Activated CD4-positive, alpha-beta T cell treated with anti-CD3 and anti-CD28 coated beads for 36 hours (primary cell): ENCODE data around the gene KISS1R. TPM values are rescaled to one million over a fixed set of nuclear protein-coding genes. Genes with fewer than 3 reads are reported as not detected.

ENCODE experiments used
- ATAC-seq: fragments of 200-7000 bp; cut with Tn5 transposase; one replicate; pipeline ENCODE4 v1.10.0; 2021; ENCODE audit warnings: mild to moderate bottlenecking, moderate library complexity
- CTCF ChIA-PET: fragments of 350-600 bp; sonication (Branson Sonifier 250); formaldehyde crosslinking; loops from one replicate; lab custom pipeline; 2021; ENCODE audit warnings: antibody characterized with exemption; lab: Charles Lee
- POLR2A ChIA-PET: fragments of 350-600 bp; sonication (Branson Sonifier 250); formaldehyde crosslinking; loops from one replicate; lab custom pipeline; 2021; ENCODE audit warnings: antibody characterized with exemption, inconsistent platforms; lab: Charles Lee
- DNase-seq: peaks from one replicate; pipeline ENCODE4 v3.0.0-alpha.2; 2020
- H3K27ac Mint-ChIP-seq: one replicate; pipeline ENCODE4 v1.8.0; 2021; ENCODE audit warnings: mixed read lengths
- H3K27me3 Mint-ChIP-seq: one replicate; pipeline ENCODE4 v1.8.0; 2021; ENCODE audit warnings: mixed read lengths
- H3K36me3 Mint-ChIP-seq: one replicate; pipeline ENCODE4 v1.8.0; 2021; ENCODE audit warnings: low read depth, mixed read lengths
- H3K4me1 Mint-ChIP-seq: one replicate; pipeline ENCODE4 v1.8.0; 2021; ENCODE audit warnings: mixed read lengths
- H3K4me3 Mint-ChIP-seq: one replicate; pipeline ENCODE4 v1.8.0; 2021; ENCODE audit warnings: mild to moderate bottlenecking, moderate library complexity, mixed read lengths
- H3K9me3 Mint-ChIP-seq: one replicate; pipeline ENCODE4 v1.8.0; 2021; ENCODE audit warnings: low read depth, mixed read lengths
- intact Hi-C, 2 experiments: fragments of 100-400 bp; cut with DNase I in 1 of 2; cut with micrococcal nuclease in 1 of 2; formaldehyde crosslinking; loops; one replicate each; pipeline versions ENCODE4 v1.14.2 to v1.15.1; 2022 to 2024; cut with DNase I, micrococcal nuclease
- total RNA-seq, 2 experiments: library from RNA; stranded (reverse); gene quantifications; one replicate each; pipeline ENCODE4 v1.2.3, GENCODE V29; 2021

The KISS1R gene
- total RNA-seq, 2 experiments from 2014 or later = 14.3 to 18.4 TPM

GRCh38 chr19:892894-893689 lies 24.0 kb upstream of the KISS1R start, which contains the start of the genes MED16 and RNU6-9:
TSS of gene MED16 (minus strand) at chr19:893187. CDS start at chr19:891131, 2,056 bp downstream.
TSS of gene RNU6-9 (plus strand) at chr19:893484.
- H3K9me3 Mint-ChIP-seq = no peaks in the 10 kb centered on the region
- no peaks in the 10 kb centered on the region for H3K27me3 Mint-ChIP-seq
- ATAC-seq (peak; percentile 96), DNase-seq (peak; percentile 95)
- POLR2A ChIA-PET = interaction anchor here (0.5 to 1.3 kb wide), 6 partner anchors 12 to 365 kb away, joined by 3 to 10 read pairs (median 6); no protein-coding TSS in a partner anchor
- H3K4me3 Mint-ChIP-seq = peak within 1 kb of the TSS; percentile 78
- H3K27ac Mint-ChIP-seq = peak within 1 kb of the TSS; percentile 98
- peaks cover 7% of the 10 kb centered on the region for H3K36me3 Mint-ChIP-seq
- CTCF ChIA-PET = interaction anchor here (0.6 to 1.9 kb wide), 10 partner anchors 9 to 190 kb away, joined by 3 to 6 read pairs (median 3); partner anchors contain the start of gene WDR18
- intact Hi-C loops = loop anchor here (1.0 to 2.0 kb wide), 10 partner anchors 16 to 213 kb away; partner anchors contain the start of genes PTBP1 (in 1 of the 2), R3HDM4 (in 1 of the 2), RNU6-2 (in 1 of the 2) and TMEM259 (in 1 of the 2)
- H3K4me1 Mint-ChIP-seq = peaks cover 13% of the 10 kb centered on the region

DNA sequence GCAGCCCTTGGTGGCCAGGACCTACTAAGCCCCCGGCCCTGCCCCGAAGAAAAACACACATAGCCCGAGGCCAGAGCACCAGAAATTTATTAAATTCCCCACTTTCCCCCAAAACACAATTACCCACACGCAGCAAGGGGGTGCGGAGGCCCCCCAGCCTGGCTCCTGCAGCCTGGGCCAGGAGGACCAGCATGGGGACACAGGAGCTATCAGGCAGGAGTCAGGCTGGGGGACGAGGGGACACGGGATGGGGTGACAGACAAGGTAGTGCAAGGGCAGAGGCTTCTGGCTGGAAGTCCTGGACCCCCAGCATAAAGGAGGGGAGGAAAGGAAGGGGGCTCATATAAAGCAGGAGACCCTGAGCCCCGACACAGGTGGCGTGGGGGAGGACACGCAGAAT lies 20.7 kb upstream of the KISS1R start:
- H3K27me3 Mint-ChIP-seq = no peaks in the 10 kb centered on the region
- H3K4me1 Mint-ChIP-seq = peaks cover 21% of the 10 kb centered on the region
- ATAC-seq (no peak), DNase-seq (no peak)
- ChIA-PET POLR2A (no interaction called here), CTCF (interaction anchor here (0.6 to 1.5 kb wide), 2 partner anchors 59 to 88 kb away, joined by 3 to 4 read pairs; partner anchors contain the start of gene WDR18)
- H3K4me3 Mint-ChIP-seq = no peak overlapping the region
- H3K27ac Mint-ChIP-seq = no peak overlapping the region
- H3K9me3 Mint-ChIP-seq = no peaks in the 10 kb centered on the region
- H3K36me3 Mint-ChIP-seq = peaks cover 20% of the 10 kb centered on the region
- intact Hi-C loops = no loop called here

DNA sequence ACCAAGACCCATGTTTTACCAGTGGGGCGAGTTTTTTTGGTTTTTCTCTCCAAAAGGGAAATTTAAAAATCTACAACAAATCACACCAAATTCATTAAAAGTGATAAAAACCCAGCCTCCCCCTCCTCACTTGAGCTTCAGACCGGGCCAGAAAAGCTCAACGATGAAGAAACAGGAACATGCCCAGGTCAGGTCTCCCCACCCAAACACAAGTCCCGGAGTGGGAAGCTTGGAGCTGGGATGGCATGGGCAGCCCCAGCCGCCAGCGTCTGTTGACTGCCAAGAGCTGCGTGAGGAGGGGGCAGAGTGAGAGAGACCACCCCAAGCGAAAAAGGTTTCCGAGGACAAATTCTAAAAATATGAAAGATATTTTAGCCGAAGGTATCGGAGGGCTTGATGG lies 20.1 kb upstream of the KISS1R start:
- ATAC-seq = no peak
- Mint-ChIP-seq H3K27me3 (no peaks in the 10 kb centered on the region), H3K9me3 (no peaks in the 10 kb centered on the region)

GRCh38 chr19:897442-898039 lies 19.6 kb upstream of the KISS1R start:
- no peak overlapping the region for H3K4me3 Mint-ChIP-seq
- peaks cover 23% of the 10 kb centered on the region for H3K36me3 Mint-ChIP-seq
- DNase-seq (no peak), ATAC-seq (no peak)
- H3K4me1 Mint-ChIP-seq = peaks cover 22% of the 10 kb centered on the region
- no peaks in the 10 kb centered on the region for H3K27me3 Mint-ChIP-seq
- H3K9me3 Mint-ChIP-seq = no peaks in the 10 kb centered on the region
- ChIA-PET POLR2A (no interaction called here), CTCF (no interaction called here)
- intact Hi-C loops = no loop called here
- H3K27ac Mint-ChIP-seq = no peak overlapping the region

More for the DNA sequence above, 20.1 kb upstream of the KISS1R start:
- ChIA-PET CTCF (no interaction called here), POLR2A (no interaction called here)
- peaks cover 23% of the 10 kb centered on the region for H3K36me3 Mint-ChIP-seq
- intact Hi-C loops = no loop called here
- peaks cover 22% of the 10 kb centered on the region for H3K4me1 Mint-ChIP-seq
- no peak overlapping the region for H3K4me3 Mint-ChIP-seq
- DNase-seq = no peak
- no peak overlapping the region for H3K27ac Mint-ChIP-seq

DNA sequence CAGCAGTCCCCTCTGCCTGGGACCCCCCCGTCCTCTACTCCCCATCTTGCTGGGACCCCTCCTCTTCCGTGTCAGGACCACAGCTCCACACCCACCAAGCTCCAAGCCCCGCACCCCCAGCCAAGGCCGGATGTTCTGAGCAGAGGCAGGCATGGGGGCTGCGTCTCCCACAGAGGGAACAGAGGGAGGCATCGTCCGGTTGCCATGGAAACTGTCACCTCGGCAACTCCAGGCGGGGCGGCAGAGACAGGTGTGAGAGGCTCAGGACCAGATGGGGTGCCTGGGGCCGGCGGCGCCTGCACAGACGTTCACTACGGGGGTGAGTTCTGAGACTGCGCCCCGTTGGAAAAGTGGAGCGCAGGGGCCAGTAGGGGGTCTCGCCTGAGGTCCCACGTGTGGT lies 18.5 kb upstream of the KISS1R start:
- Mint-ChIP-seq H3K4me1 (peaks cover 15% of the 10 kb centered on the region), H3K36me3 (peaks cover 18% of the 10 kb centered on the region), H3K27me3 (no peaks in the 10 kb centered on the region), H3K9me3 (no peaks in the 10 kb centered on the region), H3K4me3 (no peak overlapping the region), H3K27ac (no peak overlapping the region)
- ChIA-PET POLR2A (interaction anchor here (0.7 kb wide), 1 partner anchor 59 kb away, joined by 5 read pairs; no protein-coding TSS in a partner anchor), CTCF (no interaction called here)
- ATAC-seq (no peak), DNase-seq (peak; percentile 55)
- intact Hi-C loops = no loop called here

DNA sequence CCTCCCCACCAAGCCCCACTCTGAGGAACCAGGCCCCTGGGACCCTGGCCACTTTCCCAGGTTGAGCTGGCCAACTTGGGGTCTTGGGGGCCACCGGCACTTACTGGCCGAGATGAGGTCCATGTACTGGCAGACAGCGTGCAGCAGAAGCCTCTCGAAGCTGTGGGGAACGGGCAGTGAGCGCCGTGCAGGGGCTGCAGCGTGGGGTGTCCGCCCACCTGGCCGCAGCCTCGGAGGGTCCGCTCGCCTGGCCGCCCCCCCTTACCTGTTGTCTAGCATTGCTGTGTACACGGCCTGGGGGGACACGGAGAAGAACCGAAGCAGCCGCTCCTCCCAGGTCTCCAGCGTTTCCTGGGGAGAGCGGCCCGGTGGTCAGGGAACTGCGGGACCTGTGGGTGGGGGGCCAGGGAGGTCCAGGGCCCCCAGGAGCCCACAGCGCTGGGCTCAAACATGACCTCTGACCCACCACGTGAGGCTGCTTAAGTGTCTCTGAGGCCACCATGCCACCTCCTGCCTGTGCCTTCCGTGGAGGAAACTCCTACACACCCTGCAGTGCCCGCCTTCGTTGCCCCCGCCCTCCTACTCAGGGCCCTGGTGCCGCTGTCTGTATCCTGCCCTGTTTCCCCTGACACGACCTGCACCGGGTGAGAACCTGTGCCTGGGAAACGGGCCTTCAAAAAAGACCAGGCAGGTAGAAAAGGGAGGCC lies 17.6 kb upstream of the KISS1R start:
- ChIA-PET CTCF (no interaction called here), POLR2A (no interaction called here)
- no peak for DNase-seq
- no peak for ATAC-seq
- intact Hi-C loops = no loop called here
- Mint-ChIP-seq H3K36me3 (peaks cover 21% of the 10 kb centered on the region), H3K4me3 (no peak overlapping the region), H3K4me1 (peaks cover 16% of the 10 kb centered on the region), H3K9me3 (no peaks in the 10 kb centered on the region), H3K27me3 (no peaks in the 10 kb centered on the region), H3K27ac (no peak overlapping the region)

DNA sequence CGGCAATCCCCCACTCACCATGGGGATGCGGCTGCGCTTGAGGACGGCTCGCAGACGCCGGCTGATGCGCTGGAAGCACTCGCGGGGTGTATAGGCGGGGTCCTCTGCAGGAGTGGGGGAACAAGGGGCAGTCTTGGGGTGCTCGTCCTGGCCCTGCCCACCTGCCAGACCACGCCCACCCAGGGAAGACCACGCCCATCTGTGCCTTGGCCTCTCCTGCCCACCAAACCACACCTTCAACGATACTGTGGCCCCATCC lies 17.2 kb upstream of the KISS1R start:
- H3K27me3 Mint-ChIP-seq = no peaks in the 10 kb centered on the region
- H3K27ac Mint-ChIP-seq = no peak overlapping the region
- no peaks in the 10 kb centered on the region for H3K9me3 Mint-ChIP-seq
- peaks cover 21% of the 10 kb centered on the region for H3K36me3 Mint-ChIP-seq
- ChIA-PET CTCF (no interaction called here), POLR2A (no interaction called here)
- H3K4me1 Mint-ChIP-seq = peaks cover 18% of the 10 kb centered on the region
- DNase-seq (no peak), ATAC-seq (peak; percentile 20)
- H3K4me3 Mint-ChIP-seq = no peak overlapping the region
- intact Hi-C loops = no loop called here

DNA sequence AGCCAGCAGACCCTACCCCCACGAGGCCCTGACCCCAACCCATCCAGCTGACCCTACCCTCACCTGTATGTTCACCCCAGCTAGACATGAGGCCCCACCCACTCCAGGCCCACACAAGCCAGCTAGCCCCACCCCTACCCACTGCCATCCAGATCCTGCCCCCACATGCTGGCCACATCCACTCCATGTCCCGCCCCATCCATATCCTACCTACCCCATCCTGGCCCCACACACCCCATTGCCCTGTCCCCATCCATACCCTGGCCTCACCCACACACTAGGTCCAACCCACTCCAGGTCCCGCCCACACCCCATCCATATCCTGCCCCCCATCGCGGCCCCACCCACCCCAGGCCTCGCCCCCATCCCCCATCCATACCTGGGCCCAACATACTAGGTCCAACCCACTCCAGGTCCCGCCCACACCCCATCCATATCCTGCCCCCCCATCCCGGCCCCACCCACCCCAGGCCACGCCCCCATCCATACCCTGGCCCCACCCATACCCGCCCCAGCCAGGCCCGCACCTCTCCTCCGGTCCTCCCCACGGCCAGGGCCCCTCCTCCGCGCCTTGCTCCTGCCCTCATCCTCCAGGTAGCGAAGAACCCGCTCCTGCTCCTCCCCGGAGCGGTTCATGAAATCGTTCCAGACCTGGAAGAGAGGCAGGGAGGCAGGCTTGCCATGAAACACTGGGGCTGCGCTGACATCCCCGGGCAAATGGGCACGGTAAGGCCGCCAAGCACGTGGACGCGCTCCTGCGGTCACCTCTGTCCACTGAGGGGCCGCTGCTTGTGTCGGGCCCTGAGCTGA lies 16.6 kb upstream of the KISS1R start:
- Mint-ChIP-seq H3K27me3 (no peaks in the 10 kb centered on the region), H3K36me3 (peaks cover 21% of the 10 kb centered on the region), H3K27ac (no peak overlapping the region), H3K4me3 (no peak overlapping the region), H3K4me1 (peaks cover 18% of the 10 kb centered on the region), H3K9me3 (no peaks in the 10 kb centered on the region)
- ChIA-PET POLR2A (no interaction called here), CTCF (no interaction called here)
- intact Hi-C loops = no loop called here
- DNase-seq (peak; percentile 67), ATAC-seq (peak; percentile 54)

- Mint-ChIP-seq H3K9me3 (no peaks in the 10 kb centered on the region), H3K27me3 (no peaks in the 10 kb centered on the region), H3K36me3 (peaks cover 23% of the 10 kb centered on the region), H3K4me3 (no peak overlapping the region), H3K27ac (no peak overlapping the region), H3K4me1 (peaks cover 24% of the 10 kb centered on the region)
- intact Hi-C loops = no loop called here
- DNase-seq = no peak
- ChIA-PET POLR2A (no interaction called here), CTCF (interaction anchor here (1.4 kb wide), 1 partner anchor 8 kb away, joined by 3 read pairs; the partner anchor contains the start of genes MED16 and RNU6-9)
- no peak for ATAC-seq
Observed at GRCh38 chr19:901216-902092, 15.7 kb upstream of the KISS1R start.

GRCh38 chr19:902093-902370 lies 15.1 kb upstream of the KISS1R start:
- Mint-ChIP-seq H3K4me1 (peaks cover 30% of the 10 kb centered on the region), H3K27me3 (no peaks in the 10 kb centered on the region), H3K27ac (no peak overlapping the region), H3K9me3 (no peaks in the 10 kb centered on the region), H3K4me3 (no peak overlapping the region), H3K36me3 (peaks cover 23% of the 10 kb centered on the region)
- DNase-seq (no peak), ATAC-seq (no peak)
- POLR2A ChIA-PET = no interaction called here
- CTCF ChIA-PET = interaction anchor here (1.4 kb wide), 1 partner anchor 9 kb away, joined by 3 read pairs; the partner anchor contains the start of genes MED16 and RNU6-9
- intact Hi-C loops = no loop called here
